ENCODE measurements around the gene PLXNA2.

- TF ChIP-seq POLR2A (IDR thresholded peaks at IDR 0.05) = no peak
- no peak for TF ChIP-seq CTCF (IDR thresholded peaks at IDR 0.05)
These were observed 99.0 kb downstream of the PLXNA2 start for GRCh38 chr1:208145167-208145566.
